ENCODE results near the gene PDE1A.

The PDE1A gene

DNA sequence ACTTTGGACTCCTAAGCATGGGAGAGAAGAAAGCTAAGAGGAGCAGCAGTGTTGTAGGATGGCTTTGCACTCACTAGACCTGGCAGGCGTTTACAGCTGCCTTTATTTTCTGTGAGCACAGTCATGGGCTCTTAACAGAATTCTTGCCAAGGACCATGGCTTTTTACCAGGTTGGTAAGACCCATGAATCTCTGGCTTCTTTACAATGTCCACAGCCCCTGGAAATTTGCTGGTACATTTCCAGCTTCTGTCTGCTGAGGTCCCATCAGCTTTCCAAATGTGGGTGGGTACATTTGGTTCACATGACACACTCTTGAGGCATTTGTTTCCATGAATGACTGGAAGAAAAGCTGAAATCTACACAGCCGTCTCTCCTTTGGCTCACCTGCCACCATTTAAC lies 278.5 kb downstream of the PDE1A start:
- TF ChIP-seq POLR2AphosphoS5 (IDR thresholded peaks at IDR 0.05; ENCODE audit: low read depth, low read length): no peak
- TF ChIP-seq TAF1 (IDR thresholded peaks at IDR 0.05; ENCODE audit: borderline replicate concordance, insufficient read depth, low read length): no peak
- TF ChIP-seq, protein P1, sequence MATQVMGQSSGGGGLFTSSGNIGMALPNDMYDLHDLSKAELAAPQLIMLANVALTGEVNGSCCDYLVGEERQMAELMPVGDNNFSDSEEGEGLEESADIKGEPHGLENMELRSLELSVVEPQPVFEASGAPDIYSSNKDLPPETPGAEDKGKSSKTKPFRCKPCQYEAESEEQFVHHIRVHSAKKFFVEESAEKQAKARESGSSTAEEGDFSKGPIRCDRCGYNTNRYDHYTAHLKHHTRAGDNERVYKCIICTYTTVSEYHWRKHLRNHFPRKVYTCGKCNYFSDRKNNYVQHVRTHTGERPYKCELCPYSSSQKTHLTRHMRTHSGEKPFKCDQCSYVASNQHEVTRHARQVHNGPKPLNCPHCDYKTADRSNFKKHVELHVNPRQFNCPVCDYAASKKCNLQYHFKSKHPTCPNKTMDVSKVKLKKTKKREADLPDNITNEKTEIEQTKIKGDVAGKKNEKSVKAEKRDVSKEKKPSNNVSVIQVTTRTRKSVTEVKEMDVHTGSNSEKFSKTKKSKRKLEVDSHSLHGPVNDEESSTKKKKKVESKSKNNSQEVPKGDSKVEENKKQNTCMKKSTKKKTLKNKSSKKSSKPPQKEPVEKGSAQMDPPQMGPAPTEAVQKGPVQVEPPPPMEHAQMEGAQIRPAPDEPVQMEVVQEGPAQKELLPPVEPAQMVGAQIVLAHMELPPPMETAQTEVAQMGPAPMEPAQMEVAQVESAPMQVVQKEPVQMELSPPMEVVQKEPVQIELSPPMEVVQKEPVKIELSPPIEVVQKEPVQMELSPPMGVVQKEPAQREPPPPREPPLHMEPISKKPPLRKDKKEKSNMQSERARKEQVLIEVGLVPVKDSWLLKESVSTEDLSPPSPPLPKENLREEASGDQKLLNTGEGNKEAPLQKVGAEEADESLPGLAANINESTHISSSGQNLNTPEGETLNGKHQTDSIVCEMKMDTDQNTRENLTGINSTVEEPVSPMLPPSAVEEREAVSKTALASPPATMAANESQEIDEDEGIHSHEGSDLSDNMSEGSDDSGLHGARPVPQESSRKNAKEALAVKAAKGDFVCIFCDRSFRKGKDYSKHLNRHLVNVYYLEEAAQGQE (IDR thresholded peaks at IDR 0.05; ENCODE audit: insufficient read depth in 1 of 2, low read depth in 2 of 2, low read length in 2 of 2): no peak
- no peak for TF ChIP-seq SIN3A (IDR thresholded peaks at IDR 0.05; ENCODE audit: borderline replicate concordance, insufficient read depth, low read length)
- no peak for TF ChIP-seq FOXP2 (optimal IDR thresholded peaks at IDR 0.05; ENCODE audit: borderline replicate concordance, extremely low read depth, extremely low read length, insufficient read depth)

DNA sequence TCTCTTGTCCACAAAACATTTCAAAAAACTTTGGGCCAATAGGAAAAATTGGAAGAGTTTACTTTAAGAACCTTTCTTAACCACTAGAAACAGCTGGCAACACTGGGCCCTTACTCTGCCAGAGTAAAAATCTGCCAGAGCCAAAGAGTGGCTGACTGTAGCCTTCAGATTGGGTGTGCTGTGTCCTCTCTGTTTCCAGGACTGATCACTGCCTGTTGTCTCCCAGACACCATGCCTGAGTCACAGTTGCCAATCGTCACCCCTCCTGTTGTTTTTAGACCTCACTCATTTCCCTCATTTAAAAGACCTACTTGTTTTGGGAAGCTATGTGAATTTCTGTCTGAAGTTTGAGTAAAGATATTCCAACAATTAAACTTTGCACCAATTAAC lies 282.1 kb downstream of the PDE1A start:
- TF ChIP-seq FOXP2 (optimal IDR thresholded peaks at IDR 0.05; ENCODE audit: borderline replicate concordance, extremely low read depth, extremely low read length, insufficient read depth): no peak
- no peak for TF ChIP-seq TAF1 (IDR thresholded peaks at IDR 0.05; ENCODE audit: borderline replicate concordance, insufficient read depth, low read length)
- no peak for TF ChIP-seq POLR2AphosphoS5 (IDR thresholded peaks at IDR 0.05; ENCODE audit: low read depth, low read length)
- TF ChIP-seq, protein P1 (IDR thresholded peaks at IDR 0.05; ENCODE audit: insufficient read depth in 1 of 2, low read depth in 2 of 2, low read length in 2 of 2): no peak
- TF ChIP-seq SIN3A (IDR thresholded peaks at IDR 0.05; ENCODE audit: borderline replicate concordance, insufficient read depth, low read length): no peak

DNA sequence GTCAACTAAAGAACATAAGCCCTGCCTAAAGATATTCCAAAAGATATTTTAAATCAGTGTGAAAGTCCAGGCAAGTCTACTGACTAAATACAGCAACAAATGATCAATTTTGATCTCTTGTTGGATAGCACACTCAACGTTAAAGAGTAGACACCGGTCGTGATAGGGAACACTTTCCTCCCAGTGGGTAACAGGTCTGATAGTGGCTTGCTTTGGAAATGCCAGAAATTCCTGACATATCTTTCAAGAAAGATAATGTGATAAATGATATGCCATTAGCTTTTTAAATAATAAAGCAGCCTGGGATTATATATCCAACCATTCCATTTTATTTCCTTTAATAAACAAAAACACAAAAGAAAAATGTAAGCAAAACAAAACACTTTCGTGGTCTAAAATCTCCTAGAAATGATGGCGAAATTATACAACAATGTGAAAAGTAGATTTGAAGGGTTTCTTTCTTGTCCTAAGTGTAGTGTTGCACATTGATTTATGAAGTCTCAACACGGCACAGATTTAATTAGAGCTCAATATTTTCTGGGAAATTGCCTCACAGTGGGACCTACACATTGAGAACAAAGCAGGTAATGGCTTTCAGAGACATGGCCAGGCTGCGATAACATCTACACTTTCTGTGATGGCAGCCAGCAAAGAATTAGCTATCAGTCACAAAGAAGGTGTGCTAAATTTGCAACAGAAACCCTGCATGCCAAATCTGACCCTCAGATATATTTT lies 282.6 kb downstream of the PDE1A start:
- TF ChIP-seq TAF1 (IDR thresholded peaks at IDR 0.05; ENCODE audit: borderline replicate concordance, insufficient read depth, low read length): no peak
- TF ChIP-seq, protein P1 (IDR thresholded peaks at IDR 0.05; ENCODE audit: insufficient read depth in 1 of 2, low read depth in 2 of 2, low read length in 2 of 2): no peak
- TF ChIP-seq FOXP2 (optimal IDR thresholded peaks at IDR 0.05; ENCODE audit: borderline replicate concordance, extremely low read depth, extremely low read length, insufficient read depth): no peak
- no peak for TF ChIP-seq SIN3A (IDR thresholded peaks at IDR 0.05; ENCODE audit: borderline replicate concordance, insufficient read depth, low read length)
- no peak for TF ChIP-seq POLR2AphosphoS5 (IDR thresholded peaks at IDR 0.05; ENCODE audit: low read depth, low read length)

DNA sequence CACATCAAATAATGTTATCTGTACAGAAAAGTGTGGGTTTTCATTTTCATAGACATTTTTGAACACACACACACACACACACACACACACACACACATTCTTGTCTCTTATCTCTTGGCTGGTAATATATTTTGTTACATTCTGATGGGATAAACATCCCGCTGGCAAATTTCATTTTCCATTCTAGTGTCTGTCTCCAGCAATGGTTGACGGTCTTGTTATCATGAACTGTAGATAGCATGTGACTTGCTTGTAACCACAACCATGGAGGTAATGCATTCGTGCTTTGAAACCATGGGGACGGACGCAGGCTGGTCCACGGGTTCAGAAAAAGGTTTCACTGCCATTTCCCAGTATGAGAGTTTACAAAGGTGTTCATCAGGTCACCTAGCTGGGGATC lies 284.8 kb downstream of the PDE1A start:
- TF ChIP-seq SIN3A (IDR thresholded peaks at IDR 0.05; ENCODE audit: borderline replicate concordance, insufficient read depth, low read length): no peak
- TF ChIP-seq FOXP2 (optimal IDR thresholded peaks at IDR 0.05; ENCODE audit: borderline replicate concordance, extremely low read depth, extremely low read length, insufficient read depth): no peak
- no peak for TF ChIP-seq TAF1 (IDR thresholded peaks at IDR 0.05; ENCODE audit: borderline replicate concordance, insufficient read depth, low read length)
- TF ChIP-seq POLR2AphosphoS5 (IDR thresholded peaks at IDR 0.05; ENCODE audit: low read depth, low read length): no peak
- TF ChIP-seq, protein P1 (IDR thresholded peaks at IDR 0.05; ENCODE audit: insufficient read depth in 1 of 2, low read depth in 2 of 2, low read length in 2 of 2): no peak
